A673 (cell line): ENCODE measurements around the gene EBF4. TPM values are rescaled to one million over a fixed set of nuclear protein-coding genes. Genes with fewer than 3 reads are reported as not detected.
"Not testable (repeated sequence)": the region's sequence is repeated elsewhere in the genome, so short reads cannot be mapped to it uniquely, and the experiment has no call there.

Source experiments
- BruUV-seq: library from RNA; stranded (reverse); fragments of 400-500 nt; replicated peaks from 2 replicates; lab custom pipeline; 2021; lab: Mats Ljungman, UMichigan
- CTCF ChIA-PET: fragments of 300-600 bp; sonication (Branson Sonifier 250); formaldehyde crosslinking; loops from one replicate; lab custom pipeline; 2022; ENCODE audit warnings: antibody characterized with exemption; lab: Charles Lee
- POLR2A ChIA-PET: fragments of 300-600 bp; sonication (Branson Sonifier 250); formaldehyde crosslinking; loops from one replicate; lab custom pipeline; 2022; ENCODE audit warnings: antibody characterized with exemption; ENCODE audit not compliant: low non-redundant PET; lab: Charles Lee
- DNase-seq: peaks from one replicate; pipeline ENCODE4 v3.0.0-alpha.2; 2015; ENCODE audit warnings: low spot score
- H3K27ac ChIP-seq: fragments of 200-600 bp; sonication (generic); 2 replicates; pipeline ENCODE4 v1.5.1; 2016; ENCODE audit warnings: mixed run types, low read depth, mild to moderate bottlenecking, mixed read lengths, antibody characterized with exemption, low read length; ENCODE audit not compliant: poor library complexity, severe bottlenecking
- H3K27me3 ChIP-seq: fragments of 200-600 bp; sonication (generic); replicated peaks from 2 replicates; pipeline ENCODE4 v1.6.1; 2017; ENCODE audit warnings: mixed run types, low read depth, mild to moderate bottlenecking, mixed read lengths, antibody characterized with exemption, low read length; ENCODE audit not compliant: insufficient read depth, poor library complexity
- H3K36me3 ChIP-seq: fragments of 200-600 bp; sonication (generic); 2 replicates; pipeline ENCODE4 v1.6.1; 2016; ENCODE audit warnings: mixed run types, mild to moderate bottlenecking, mixed read lengths, antibody characterized with exemption, low read length; ENCODE audit not compliant: insufficient read depth, poor library complexity, severe bottlenecking
- H3K4me1 ChIP-seq: fragments of 200-600 bp; sonication (generic); 2 replicates; pipeline ENCODE4 v1.6.1; 2017; ENCODE audit warnings: mixed run types, mild to moderate bottlenecking, mixed read lengths, antibody characterized with exemption, low read length; ENCODE audit not compliant: insufficient read depth, poor library complexity, severe bottlenecking
- H3K4me3 ChIP-seq: fragments of 200-600 bp; sonication (generic); 2 replicates; pipeline ENCODE4 v1.5.1; 2016; ENCODE audit warnings: low read depth, mixed run types, mild to moderate bottlenecking, mixed read lengths, low read length; ENCODE audit not compliant: poor library complexity, severe bottlenecking
- H3K9me3 ChIP-seq: fragments of 200-600 bp; sonication (generic); 2 replicates; pipeline ENCODE4 v1.6.1; 2016; ENCODE audit warnings: mixed run types, low read depth, mild to moderate bottlenecking, mixed read lengths, antibody characterized with exemption, low read length; ENCODE audit not compliant: poor library complexity, severe bottlenecking
- EZH2 ChIP-seq: fragments of 200-600 bp; sonication (generic); IDR thresholded peaks from 2 replicates; pipeline ENCODE4 v1.6.1; 2017; ENCODE audit warnings: borderline replicate concordance, low read depth, mild to moderate bottlenecking, mixed read lengths, antibody characterized with exemption, low read length; ENCODE audit not compliant: poor library complexity, severe bottlenecking
- intact Hi-C: fragments of 100-400 bp; cut with micrococcal nuclease; formaldehyde crosslinking; loops from one replicate; pipeline ENCODE4 v1.10.0; 2022; ENCODE audit not compliant: unreplicated experiment
- total RNA-seq: library from RNA; stranded (reverse); gene quantifications from 2 replicates; pipeline ENCODE4 v1.2.3, GENCODE V29; 2021
- TF ChIP-seq, protein P1 (sequence below): fragments of 300-800, 200-600 bp; sonication (generic); conservative IDR thresholded peaks from 2 replicates; pipeline ENCODE4 v1.5.1; 2017; ENCODE audit warnings: low read depth, mild to moderate bottlenecking, antibody characterized with exemption, low read length, moderate library complexity, mixed read lengths

The EBF4 gene
- total RNA-seq, 1 experiment from 2014 or later, result 0.52 TPM

- ChIA-PET POLR2A (no interaction called here), CTCF (no interaction called here)
- Histone ChIP-seq H3K4me1 (no peaks in the 10 kb centered on the region), H3K4me3 (no peak overlapping the region), H3K9me3 (no peaks in the 10 kb centered on the region), H3K36me3 (no peaks in the 10 kb centered on the region), H3K27ac (no peak overlapping the region), H3K27me3 (peaks cover 3% of the 10 kb centered on the region)
- no TSS peak for BruUV-seq
- no peak for TF ChIP-seq EZH2
- TF ChIP-seq, protein P1, sequence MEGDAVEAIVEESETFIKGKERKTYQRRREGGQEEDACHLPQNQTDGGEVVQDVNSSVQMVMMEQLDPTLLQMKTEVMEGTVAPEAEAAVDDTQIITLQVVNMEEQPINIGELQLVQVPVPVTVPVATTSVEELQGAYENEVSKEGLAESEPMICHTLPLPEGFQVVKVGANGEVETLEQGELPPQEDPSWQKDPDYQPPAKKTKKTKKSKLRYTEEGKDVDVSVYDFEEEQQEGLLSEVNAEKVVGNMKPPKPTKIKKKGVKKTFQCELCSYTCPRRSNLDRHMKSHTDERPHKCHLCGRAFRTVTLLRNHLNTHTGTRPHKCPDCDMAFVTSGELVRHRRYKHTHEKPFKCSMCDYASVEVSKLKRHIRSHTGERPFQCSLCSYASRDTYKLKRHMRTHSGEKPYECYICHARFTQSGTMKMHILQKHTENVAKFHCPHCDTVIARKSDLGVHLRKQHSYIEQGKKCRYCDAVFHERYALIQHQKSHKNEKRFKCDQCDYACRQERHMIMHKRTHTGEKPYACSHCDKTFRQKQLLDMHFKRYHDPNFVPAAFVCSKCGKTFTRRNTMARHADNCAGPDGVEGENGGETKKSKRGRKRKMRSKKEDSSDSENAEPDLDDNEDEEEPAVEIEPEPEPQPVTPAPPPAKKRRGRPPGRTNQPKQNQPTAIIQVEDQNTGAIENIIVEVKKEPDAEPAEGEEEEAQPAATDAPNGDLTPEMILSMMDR, result no peak
- intact Hi-C loops, result no loop called here
- DNase-seq, result no peak
These were observed 76.0 kb downstream of the EBF4 start for GRCh38 chr20:2768632-2769015.

DNA sequence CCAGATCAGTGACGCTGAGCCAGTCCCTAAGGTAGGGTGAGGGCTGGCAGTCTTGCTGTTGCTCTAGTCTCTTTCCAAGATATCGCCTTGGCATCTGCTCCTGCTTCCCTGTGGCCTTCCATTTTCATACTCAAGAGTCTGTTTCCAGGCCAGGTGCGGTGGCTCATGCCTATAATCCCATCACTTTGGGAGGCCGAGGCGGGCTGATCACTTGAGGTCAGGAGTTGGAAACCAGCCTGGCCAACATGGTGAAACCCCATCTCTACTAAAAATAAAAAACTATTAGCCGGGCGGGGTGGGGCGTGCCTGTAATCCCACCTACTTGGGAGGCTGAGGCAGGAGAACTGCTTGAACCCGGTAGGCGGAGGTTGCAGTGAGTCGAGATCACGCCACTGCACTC, 77.5 kb downstream of the EBF4 start:
- H3K4me3 ChIP-seq, CTCF ChIA-PET, H3K36me3 ChIP-seq, BruUV-seq, H3K27me3 ChIP-seq, DNase-seq, H3K9me3 ChIP-seq, H3K4me1 ChIP-seq, intact Hi-C loops, POLR2A ChIA-PET, H3K27ac ChIP-seq: not testable (repeated sequence)

GRCh38 chr20:2771631-2772080, 79.1 kb downstream of the EBF4 start:
- ChIA-PET CTCF (no interaction called here), POLR2A (no interaction called here)
- no peaks in the 10 kb centered on the region for H3K4me1 ChIP-seq
- no peaks in the 10 kb centered on the region for H3K36me3 ChIP-seq
- intact Hi-C loops, result no loop called here
- TF ChIP-seq EZH2, result no peak
- TF ChIP-seq, protein P1, result no peak
- H3K27me3 ChIP-seq, result peaks cover under 1% of the 10 kb centered on the region
- no peak overlapping the region for H3K27ac ChIP-seq
- no peak for DNase-seq
- no peaks in the 10 kb centered on the region for H3K9me3 ChIP-seq
- H3K4me3 ChIP-seq, result no peak overlapping the region
- BruUV-seq, result no TSS peak

- intact Hi-C loops, result no loop called here
- BruUV-seq, result no TSS peak
- no peaks in the 10 kb centered on the region for H3K4me1 ChIP-seq
- no peak for DNase-seq
- ChIA-PET POLR2A (no interaction called here), CTCF (interaction anchor here (0.6 to 0.7 kb wide), 2 partner anchors 30 to 62 kb away, joined by 3 to 4 read pairs; no protein-coding TSS in a partner anchor)
- H3K27ac ChIP-seq, result no peak overlapping the region
- no peak overlapping the region for H3K4me3 ChIP-seq
- no peaks in the 10 kb centered on the region for H3K27me3 ChIP-seq
- H3K36me3 ChIP-seq, result no peaks in the 10 kb centered on the region
- H3K9me3 ChIP-seq, result no peaks in the 10 kb centered on the region
- TF ChIP-seq, protein P1, result no peak
- no peak for TF ChIP-seq EZH2
These were observed 81.2 kb downstream of the EBF4 start for GRCh38 chr20:2773812-2774211.
